Activated CD8-positive, alpha-beta memory T cell treated with anti-CD3 and anti-CD28 coated beads for 1 hour (primary cell): Measurements from ENCODE around the gene TYW3.

ENCODE experiments used
- DNase-seq, 2 donors: peaks; one replicate each; pipeline ENCODE4 v3.0.0-alpha.2; 2020; ENCODE audit warnings: low read depth in 1 of 2; ENCODE audit errors: extremely low read depth in 1 of 2

Gene TYW3

GRCh38 chr1:74780594-74780993 is 47.6 kb downstream of the TYW3 start:
- no peak for DNase-seq

GRCh38 chr1:74785944-74786343 is 53.0 kb downstream of the TYW3 start:
- DNase-seq: no peak

GRCh38 chr1:74790453-74790852 is 57.5 kb downstream of the TYW3 start:
- no peak for DNase-seq

- no peak for DNase-seq
Measured at GRCh38 chr1:74791491-74791890, 58.5 kb downstream of the TYW3 start.

- DNase-seq: no peak
Measured at GRCh38 chr1:74799119-74799657, 66.2 kb downstream of the TYW3 start.

GRCh38 chr1:74811436-74812179 is 78.7 kb downstream of the TYW3 start:
- no peak for DNase-seq

- no peak for DNase-seq
Measured at GRCh38 chr1:74812180-74812541, 79.2 kb downstream of the TYW3 start.
